Measurements from ENCODE around the gene MAP7.

MAP7 gene

DNA sequence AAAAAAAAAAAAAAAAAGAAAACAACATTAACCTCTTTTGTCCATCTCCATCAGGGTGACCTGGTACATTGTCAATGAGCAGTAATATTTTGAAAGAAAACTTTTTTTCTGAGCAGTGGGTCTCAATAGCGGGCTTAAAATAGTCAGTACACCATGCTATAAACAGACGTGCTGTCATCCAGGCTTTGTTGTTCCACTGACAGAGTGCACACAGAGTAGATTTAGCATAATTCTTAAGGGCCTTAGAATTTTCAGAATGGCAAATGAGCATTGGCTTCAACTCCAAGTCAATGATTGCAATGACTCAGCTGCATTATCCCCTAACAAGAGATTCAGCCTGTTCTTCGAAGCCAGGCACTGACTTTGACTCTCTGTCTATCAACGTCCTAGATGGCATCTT, 35.6 kb downstream of the MAP7 start:
- H3K9me3 ChIP-seq (ENCODE audit: control insufficient read depth, insufficient read depth, low read length): no peaks in the 10 kb centered on the region
- no peaks in the 10 kb centered on the region for H3K9me2 ChIP-seq (replicated peaks; ENCODE audit: control insufficient read depth, low read length)
- no peak overlapping the region for H3K27ac ChIP-seq (ENCODE audit: low read depth, low read length)
- no peaks in the 10 kb centered on the region for H3K79me2 ChIP-seq (ENCODE audit: control insufficient read depth, low read length)
- H3K36me3 ChIP-seq (ENCODE audit: control insufficient read depth, low read length): no peaks in the 10 kb centered on the region
- peaks cover 2% of the 10 kb centered on the region; the same call in 1 of the 2 replicates for H3K27me3 ChIP-seq (ENCODE audit: control insufficient read depth, low read length)
- no peak overlapping the region for H3K4me3 ChIP-seq (ENCODE audit: low read length)
- no peaks in the 10 kb centered on the region for H3K4me1 ChIP-seq (ENCODE audit: control insufficient read depth, low read length)
- H3K4me2 ChIP-seq (ENCODE audit: low read length): no peak overlapping the region
- no peaks in the 10 kb centered on the region for H3F3A ChIP-seq (ENCODE audit: control insufficient read depth, insufficient read depth)
- TF ChIP-seq EZH2phosphoT487 (IDR thresholded peaks at IDR 0.05; ENCODE audit: borderline replicate concordance, low read length): no peak
- TF ChIP-seq CTCF (IDR thresholded peaks at IDR 0.05; ENCODE audit: low read depth, low read length, poor library complexity, severe bottlenecking): no peak
- H4K20me1 ChIP-seq (ENCODE audit: control insufficient read depth, insufficient read depth, low read depth, low read length): no peaks in the 10 kb centered on the region

GRCh38 chr6:136511926-136512325, 38.3 kb downstream of the MAP7 start:
- Histone ChIP-seq H3K9me2 (replicated peaks; ENCODE audit: control insufficient read depth, low read length) (no peaks in the 10 kb centered on the region), H4K20me1 (ENCODE audit: control insufficient read depth, insufficient read depth, low read depth, low read length) (no peaks in the 10 kb centered on the region), H3F3A (ENCODE audit: control insufficient read depth, insufficient read depth) (no peaks in the 10 kb centered on the region), H3K9me3 (ENCODE audit: control insufficient read depth, insufficient read depth, low read length) (no peaks in the 10 kb centered on the region), H3K4me2 (ENCODE audit: low read length) (no peak overlapping the region), H3K27ac (ENCODE audit: low read depth, low read length) (no peak overlapping the region), H3K27me3 (ENCODE audit: control insufficient read depth, low read length) (no peaks in the 10 kb centered on the region), H3K36me3 (ENCODE audit: control insufficient read depth, low read length) (no peaks in the 10 kb centered on the region), H3K4me1 (ENCODE audit: control insufficient read depth, low read length) (no peaks in the 10 kb centered on the region), H3K4me3 (ENCODE audit: low read length) (no peak overlapping the region), H3K79me2 (ENCODE audit: control insufficient read depth, low read length) (no peaks in the 10 kb centered on the region)
- TF ChIP-seq CTCF (IDR thresholded peaks at IDR 0.05; ENCODE audit: low read depth, low read length, poor library complexity, severe bottlenecking): no peak
- TF ChIP-seq EZH2phosphoT487 (IDR thresholded peaks at IDR 0.05; ENCODE audit: borderline replicate concordance, low read length): no peak

DNA sequence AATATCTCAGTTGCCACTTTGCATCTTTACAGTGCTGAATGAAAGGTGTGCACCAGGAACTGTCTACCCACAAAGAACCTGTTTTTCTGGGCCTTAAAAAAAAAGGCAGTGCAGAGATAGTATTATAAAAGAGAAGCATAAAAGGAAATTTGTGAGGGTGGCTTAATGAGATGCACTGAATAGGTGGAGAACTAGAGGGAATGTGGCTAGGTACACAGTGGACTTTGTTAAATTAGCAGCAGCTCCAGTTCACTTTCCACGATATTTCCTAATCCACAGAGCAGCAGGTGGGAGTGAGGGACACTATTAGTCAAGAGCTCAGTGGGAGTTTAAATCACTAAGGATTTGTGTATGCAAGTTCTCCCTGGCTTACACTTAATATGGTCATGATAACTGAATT, 38.8 kb downstream of the MAP7 start:
- no peaks in the 10 kb centered on the region for H4K20me1 ChIP-seq (ENCODE audit: control insufficient read depth, insufficient read depth, low read depth, low read length)
- no peaks in the 10 kb centered on the region for H3K4me1 ChIP-seq (ENCODE audit: control insufficient read depth, low read length)
- H3K4me3 ChIP-seq (ENCODE audit: low read length): no peak overlapping the region
- no peaks in the 10 kb centered on the region for H3K9me3 ChIP-seq (ENCODE audit: control insufficient read depth, insufficient read depth, low read length)
- H3K4me2 ChIP-seq (ENCODE audit: low read length): no peak overlapping the region
- no peaks in the 10 kb centered on the region for H3K9me2 ChIP-seq (replicated peaks; ENCODE audit: control insufficient read depth, low read length)
- no peak overlapping the region for H3K27ac ChIP-seq (ENCODE audit: low read depth, low read length)
- no peaks in the 10 kb centered on the region for H3K27me3 ChIP-seq (ENCODE audit: control insufficient read depth, low read length)
- H3K79me2 ChIP-seq (ENCODE audit: control insufficient read depth, low read length): no peaks in the 10 kb centered on the region
- no peaks in the 10 kb centered on the region for H3F3A ChIP-seq (ENCODE audit: control insufficient read depth, insufficient read depth)
- no peaks in the 10 kb centered on the region for H3K36me3 ChIP-seq (ENCODE audit: control insufficient read depth, low read length)
- TF ChIP-seq EZH2phosphoT487 (IDR thresholded peaks at IDR 0.05; ENCODE audit: borderline replicate concordance, low read length): no peak
- TF ChIP-seq CTCF (IDR thresholded peaks at IDR 0.05; ENCODE audit: low read depth, low read length, poor library complexity, severe bottlenecking): no peak

DNA sequence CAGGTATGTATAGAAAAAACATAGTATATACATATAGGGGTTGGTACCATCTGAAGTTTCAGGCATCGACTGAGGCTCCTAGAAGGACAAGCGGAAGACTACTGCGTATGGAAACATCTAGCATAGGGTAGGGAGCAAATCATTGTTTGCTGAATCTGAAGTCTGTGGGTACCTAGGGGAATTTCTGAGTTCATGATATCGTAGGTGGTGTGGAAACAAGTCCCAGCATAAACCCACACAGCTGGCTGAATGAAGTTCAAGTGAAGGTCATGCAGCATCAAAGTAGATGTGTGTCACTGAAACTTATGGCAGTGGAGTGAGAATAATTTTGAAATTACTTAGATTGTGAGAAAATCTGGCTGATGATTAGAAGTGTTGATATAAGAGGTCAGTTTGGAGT, 39.4 kb downstream of the MAP7 start:
- H3K4me2 ChIP-seq (ENCODE audit: low read length): no peak overlapping the region
- no peaks in the 10 kb centered on the region for H3K9me2 ChIP-seq (replicated peaks; ENCODE audit: control insufficient read depth, low read length)
- TF ChIP-seq EZH2phosphoT487 (IDR thresholded peaks at IDR 0.05; ENCODE audit: borderline replicate concordance, low read length): no peak
- TF ChIP-seq CTCF (IDR thresholded peaks at IDR 0.05; ENCODE audit: low read depth, low read length, poor library complexity, severe bottlenecking): no peak
- H3K27me3 ChIP-seq (ENCODE audit: control insufficient read depth, low read length): no peaks in the 10 kb centered on the region
- no peaks in the 10 kb centered on the region for H3K9me3 ChIP-seq (ENCODE audit: control insufficient read depth, insufficient read depth, low read length)
- no peak overlapping the region for H3K27ac ChIP-seq (ENCODE audit: low read depth, low read length)
- no peaks in the 10 kb centered on the region for H3K4me1 ChIP-seq (ENCODE audit: control insufficient read depth, low read length)
- H3K4me3 ChIP-seq (ENCODE audit: low read length): no peak overlapping the region
- no peaks in the 10 kb centered on the region for H3K36me3 ChIP-seq (ENCODE audit: control insufficient read depth, low read length)
- H3F3A ChIP-seq (ENCODE audit: control insufficient read depth, insufficient read depth): no peaks in the 10 kb centered on the region
- no peaks in the 10 kb centered on the region for H4K20me1 ChIP-seq (ENCODE audit: control insufficient read depth, insufficient read depth, low read depth, low read length)
- H3K79me2 ChIP-seq (ENCODE audit: control insufficient read depth, low read length): no peaks in the 10 kb centered on the region

Measured in DOHH2 (cell line).